ENCODE measurements around the gene VWA5B2. TPM values are rescaled to one million over a fixed set of nuclear protein-coding genes. Genes with fewer than 3 reads are reported as not detected.

The VWA5B2 gene
- total and polyA plus RNA-seq, 9 of the 15 experiments (the other 6 are each of a cell fraction or from before 2014, with no cell fraction given): 0.04 TPM; not detected in 8

DNA sequence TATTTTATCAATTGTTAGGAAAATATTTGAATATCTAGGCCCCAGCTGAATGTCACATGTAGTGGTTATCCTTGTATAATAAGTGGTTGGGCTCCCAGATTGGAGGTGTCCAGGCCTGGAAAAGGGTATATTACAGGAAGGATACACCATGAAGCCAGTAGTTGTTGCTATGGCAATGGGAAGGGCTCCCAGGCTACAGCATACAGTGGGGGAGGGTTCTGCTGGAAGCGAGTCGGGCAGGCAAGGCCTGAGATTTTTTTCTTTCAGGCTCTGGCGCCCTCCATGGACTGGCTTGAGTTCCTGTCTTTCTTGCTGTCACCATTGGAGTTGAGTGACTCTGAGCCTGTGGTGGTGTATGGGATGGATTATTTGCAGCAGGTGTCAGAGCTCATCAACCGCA, 55.3 kb downstream of the VWA5B2 start (continued):
- TF ChIP-seq, protein P1, sequence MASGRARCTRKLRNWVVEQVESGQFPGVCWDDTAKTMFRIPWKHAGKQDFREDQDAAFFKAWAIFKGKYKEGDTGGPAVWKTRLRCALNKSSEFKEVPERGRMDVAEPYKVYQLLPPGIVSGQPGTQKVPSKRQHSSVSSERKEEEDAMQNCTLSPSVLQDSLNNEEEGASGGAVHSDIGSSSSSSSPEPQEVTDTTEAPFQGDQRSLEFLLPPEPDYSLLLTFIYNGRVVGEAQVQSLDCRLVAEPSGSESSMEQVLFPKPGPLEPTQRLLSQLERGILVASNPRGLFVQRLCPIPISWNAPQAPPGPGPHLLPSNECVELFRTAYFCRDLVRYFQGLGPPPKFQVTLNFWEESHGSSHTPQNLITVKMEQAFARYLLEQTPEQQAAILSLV (tag; IDR thresholded peaks at IDR 0.05): no peak
- TF ChIP-seq, protein P2, sequence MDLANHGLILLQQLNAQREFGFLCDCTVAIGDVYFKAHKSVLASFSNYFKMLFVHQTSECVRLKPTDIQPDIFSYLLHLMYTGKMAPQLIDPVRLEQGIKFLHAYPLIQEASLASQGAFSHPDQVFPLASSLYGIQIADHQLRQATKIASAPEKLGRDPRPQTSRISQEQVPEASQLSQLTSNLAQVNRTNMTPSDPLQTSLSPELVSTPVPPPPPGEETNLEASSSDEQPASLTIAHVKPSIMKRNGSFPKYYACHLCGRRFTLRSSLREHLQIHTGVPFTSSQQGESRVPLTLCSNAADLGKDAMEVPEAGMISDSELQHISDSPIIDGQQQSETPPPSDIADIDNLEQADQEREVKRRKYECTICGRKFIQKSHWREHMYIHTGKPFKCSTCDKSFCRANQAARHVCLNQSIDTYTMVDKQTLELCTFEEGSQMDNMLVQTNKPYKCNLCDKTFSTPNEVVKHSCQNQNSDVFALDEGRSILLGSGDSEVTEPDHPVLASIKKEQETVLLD (IDR thresholded peaks at IDR 0.05): no peak
- TF ChIP-seq CREM (IDR thresholded peaks at IDR 0.05; ENCODE audit: low read depth) (0 out of 2 replicates have a peak, but pooled peaks have one; percentile 6), TCF3 (CRISPR knock-in tag; IDR thresholded peaks at IDR 0.05) (no peak), SMAD1 (IDR thresholded peaks at IDR 0.05; ENCODE audit: low read depth, low read length, partially characterized antibody) (no peak), BMI1 (IDR thresholded peaks at IDR 0.05; ENCODE audit: low read length) (0 out of 2 replicates have a peak, but pooled peaks have one; percentile 36), SMC3 (conservative IDR thresholded peaks at IDR 0.05; ENCODE audit: insufficient read depth, low read depth, low read length) (peak; percentile 26; the same call in 1 of the 2 replicates), ZNF76 (CRISPR knock-in tag; IDR thresholded peaks at IDR 0.05; ENCODE audit: borderline replicate concordance) (no peak), RAD21 (CRISPR knock-in tag; conservative IDR thresholded peaks at IDR 0.05 in 1 of 2, IDR thresholded peaks at IDR 0.05 in 1 of 2) (peak; percentile 52 to 81), FOXK1 (CRISPR knock-in tag; IDR thresholded peaks at IDR 0.05; ENCODE audit: borderline replicate concordance) (no peak)
- TF ChIP-seq, protein P3, sequence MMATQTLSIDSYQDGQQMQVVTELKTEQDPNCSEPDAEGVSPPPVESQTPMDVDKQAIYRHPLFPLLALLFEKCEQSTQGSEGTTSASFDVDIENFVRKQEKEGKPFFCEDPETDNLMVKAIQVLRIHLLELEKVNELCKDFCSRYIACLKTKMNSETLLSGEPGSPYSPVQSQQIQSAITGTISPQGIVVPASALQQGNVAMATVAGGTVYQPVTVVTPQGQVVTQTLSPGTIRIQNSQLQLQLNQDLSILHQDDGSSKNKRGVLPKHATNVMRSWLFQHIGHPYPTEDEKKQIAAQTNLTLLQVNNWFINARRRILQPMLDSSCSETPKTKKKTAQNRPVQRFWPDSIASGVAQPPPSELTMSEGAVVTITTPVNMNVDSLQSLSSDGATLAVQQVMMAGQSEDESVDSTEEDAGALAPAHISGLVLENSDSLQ (IDR thresholded peaks at IDR 0.05): peak; percentile 64

Data from K562 (cell line).